NCI-H1048 (cell line): ENCODE results near the gene RPS6KA5.

ENCODE experiments used
- DNase-seq: peaks from one replicate; lab custom pipeline; 2025; lab: John Stamatoyannopoulos, UW

The RPS6KA5 gene

DNA sequence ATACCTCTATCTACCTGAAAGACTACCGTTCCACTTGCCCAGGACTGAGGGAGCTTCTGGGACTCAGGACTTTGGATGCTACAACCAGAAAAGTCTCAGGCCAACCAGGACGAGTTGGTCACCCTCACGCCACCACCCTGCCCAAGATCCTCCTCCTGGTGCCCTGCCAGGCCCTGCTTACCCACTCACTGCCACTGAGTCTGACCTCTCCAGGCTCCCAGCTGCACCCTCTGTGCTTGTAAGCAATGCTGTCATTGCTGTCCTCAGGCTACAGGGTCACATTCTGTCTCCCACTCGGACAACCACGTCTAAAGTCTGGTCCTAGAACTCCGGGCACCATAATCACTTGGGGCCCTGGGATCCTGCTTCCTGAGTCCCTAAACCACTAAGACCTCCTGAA is 253.4 kb downstream of the RPS6KA5 start:
- no peak for DNase-seq

DNA sequence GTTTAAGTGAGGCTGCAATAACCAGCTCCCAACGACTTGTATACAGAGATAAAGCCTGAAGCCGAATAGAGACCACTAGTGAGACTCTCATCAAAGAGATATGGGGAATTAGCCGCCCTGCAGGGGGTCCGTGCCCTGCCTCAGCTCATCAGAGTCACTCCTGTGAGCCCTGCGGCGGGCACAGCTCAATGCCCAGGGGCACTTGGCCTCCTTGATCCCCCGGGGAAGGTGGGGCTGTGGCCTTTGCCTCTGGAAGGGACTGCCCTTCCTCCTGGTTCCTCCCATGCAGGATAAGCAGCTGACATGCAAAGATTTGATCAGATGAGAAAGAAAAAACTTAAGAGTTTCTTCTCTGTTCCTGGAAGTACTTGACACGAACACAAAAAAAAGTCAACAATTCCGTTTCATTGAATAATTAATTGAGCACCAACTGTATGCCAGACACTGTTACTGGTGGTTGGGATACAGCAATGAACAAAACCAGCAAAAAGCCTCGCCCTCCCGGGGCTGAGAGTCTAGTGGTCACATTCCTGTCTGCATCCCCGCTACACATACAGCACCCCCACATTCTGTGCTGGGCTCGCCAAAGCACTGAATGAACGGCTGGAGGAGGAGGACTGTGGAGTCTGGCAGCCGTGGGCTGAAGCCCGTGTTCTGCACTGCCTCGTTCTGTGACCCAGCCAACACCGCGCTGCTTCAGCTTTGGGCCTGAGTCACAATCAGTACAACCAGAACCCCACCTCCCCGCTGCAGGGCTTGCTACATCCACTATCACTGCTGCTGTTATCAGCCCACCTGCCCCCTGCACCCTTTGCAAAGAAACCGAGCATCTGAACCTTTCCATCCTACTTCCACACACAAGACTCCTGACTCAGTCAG is 254.5 kb downstream of the RPS6KA5 start:
- DNase-seq = no peak

DNA sequence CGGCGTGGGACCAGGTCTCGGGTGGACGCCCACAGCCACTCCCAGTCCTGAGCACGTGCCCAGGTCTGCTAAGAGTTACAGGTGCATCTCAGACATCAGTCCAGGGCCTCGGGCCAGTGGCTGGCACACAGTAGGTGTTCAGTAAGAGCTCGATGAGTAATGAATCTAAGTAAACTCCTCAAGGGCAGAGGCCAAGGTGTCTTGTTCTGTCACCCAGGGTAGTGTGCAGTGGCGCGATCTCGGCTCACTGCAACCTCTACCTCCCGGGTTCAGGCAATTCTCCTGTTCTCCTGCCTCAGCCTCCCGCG is 255.4 kb downstream of the RPS6KA5 start:
- no peak for DNase-seq

DNA sequence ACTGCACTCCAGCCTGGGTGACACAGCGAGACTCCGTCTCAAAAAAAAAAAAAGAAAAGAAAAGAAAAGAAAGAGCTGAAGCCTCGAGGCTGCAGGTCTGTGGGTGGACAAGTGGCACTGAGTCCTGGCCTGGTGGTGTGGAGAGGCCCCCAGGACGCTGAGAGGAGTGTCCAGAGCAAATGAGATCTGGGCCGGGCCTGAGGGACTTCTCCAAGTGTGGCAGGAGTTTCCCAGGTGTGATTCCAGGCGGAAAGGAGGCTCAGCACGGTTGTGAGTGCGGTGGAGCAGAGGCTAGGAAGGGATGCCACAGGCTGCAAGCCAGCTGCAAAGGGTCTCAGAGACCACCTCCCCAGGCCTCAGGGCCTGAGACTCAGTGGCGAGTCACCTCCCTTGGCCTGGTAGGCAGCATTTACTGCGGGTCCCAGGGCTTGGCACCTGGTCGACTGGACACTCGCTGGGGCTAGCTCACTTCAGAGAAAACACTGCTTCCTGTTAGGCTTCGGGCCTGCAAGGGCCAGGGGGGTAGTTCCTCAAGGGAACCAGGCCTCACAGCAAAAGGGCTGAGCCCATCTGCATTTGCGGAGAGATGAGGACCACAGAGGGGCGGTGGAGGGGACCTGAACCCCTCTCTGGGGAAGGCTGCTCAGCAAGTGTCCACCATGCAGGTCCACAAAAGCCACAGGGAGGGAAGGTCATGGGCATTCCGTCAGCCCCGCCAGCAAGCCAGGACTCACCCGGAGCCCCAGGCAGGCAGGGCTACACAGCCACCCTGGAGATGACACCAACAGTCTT is 256.0 kb downstream of the RPS6KA5 start:
- no peak for DNase-seq

DNA sequence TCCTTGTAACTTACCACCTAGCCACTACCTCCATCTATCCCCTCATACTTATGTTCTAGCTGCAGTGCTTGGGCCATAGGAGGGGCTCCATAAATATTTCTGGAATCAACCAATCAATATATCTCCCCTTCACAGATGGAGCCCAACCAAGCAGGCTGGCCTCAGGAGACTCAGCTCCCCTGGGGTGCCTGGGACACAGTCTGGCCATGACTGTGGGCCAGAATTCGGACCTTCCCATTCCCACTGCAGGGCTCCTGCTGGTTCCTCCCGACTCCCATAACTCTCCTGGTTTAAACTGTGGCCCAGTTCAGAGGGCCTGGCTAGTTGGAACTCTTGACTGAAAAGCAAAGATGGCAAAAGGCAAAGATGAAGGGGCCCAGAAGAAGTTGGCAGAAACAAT is 257.2 kb downstream of the RPS6KA5 start:
- DNase-seq = no peak

DNA sequence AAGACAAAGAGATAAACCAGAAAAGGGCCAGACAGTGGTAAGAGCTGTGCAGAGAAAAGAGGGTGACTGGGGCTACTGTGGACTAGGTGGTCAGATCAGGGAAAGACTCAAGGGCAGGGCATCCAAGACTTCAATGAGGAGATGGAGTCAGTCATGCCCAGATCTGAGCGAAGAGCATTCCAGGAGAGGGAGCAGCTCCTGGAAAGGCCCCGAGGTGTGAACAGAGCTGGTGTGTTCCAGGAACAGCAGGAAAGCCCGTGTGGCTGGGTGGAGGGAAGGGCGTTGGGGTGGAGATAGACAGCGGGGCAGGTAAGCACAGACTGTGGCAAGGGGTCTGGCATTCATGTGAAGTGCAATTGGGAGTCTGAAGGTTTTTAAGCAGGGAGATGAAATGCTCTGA is 261.0 kb downstream of the RPS6KA5 start:
- DNase-seq = no peak

DNA sequence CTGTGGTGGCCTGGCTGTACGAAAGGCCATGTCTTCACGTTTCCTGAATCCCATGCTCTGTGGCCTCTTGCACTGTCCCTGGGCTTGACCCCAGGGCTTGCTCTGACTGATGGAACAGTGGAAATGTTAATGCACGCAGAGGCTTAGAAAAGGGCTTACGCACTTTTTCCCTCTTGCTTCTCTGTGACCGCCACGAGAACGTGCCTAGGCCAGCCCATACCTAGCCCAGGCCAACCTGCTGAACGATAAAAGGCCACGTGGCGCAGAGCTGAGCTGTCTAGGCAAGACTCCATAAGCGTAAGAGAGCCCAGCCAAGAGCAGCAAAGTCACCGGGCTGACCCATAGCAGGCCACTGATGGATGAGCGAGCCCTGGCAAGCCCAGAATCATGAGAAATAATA is 262.5 kb downstream of the RPS6KA5 start:
- no peak for DNase-seq
